GM10847 (cell line): ENCODE measurements around the gene GIPR.

Experiments
- POLR2A ChIP-seq: IDR thresholded peaks from 2 replicates; pipeline ENCODE4 v1.6.1; 2011; ENCODE audit not compliant: insufficient read length; ENCODE audit errors: extremely low read depth

GIPR gene

DNA sequence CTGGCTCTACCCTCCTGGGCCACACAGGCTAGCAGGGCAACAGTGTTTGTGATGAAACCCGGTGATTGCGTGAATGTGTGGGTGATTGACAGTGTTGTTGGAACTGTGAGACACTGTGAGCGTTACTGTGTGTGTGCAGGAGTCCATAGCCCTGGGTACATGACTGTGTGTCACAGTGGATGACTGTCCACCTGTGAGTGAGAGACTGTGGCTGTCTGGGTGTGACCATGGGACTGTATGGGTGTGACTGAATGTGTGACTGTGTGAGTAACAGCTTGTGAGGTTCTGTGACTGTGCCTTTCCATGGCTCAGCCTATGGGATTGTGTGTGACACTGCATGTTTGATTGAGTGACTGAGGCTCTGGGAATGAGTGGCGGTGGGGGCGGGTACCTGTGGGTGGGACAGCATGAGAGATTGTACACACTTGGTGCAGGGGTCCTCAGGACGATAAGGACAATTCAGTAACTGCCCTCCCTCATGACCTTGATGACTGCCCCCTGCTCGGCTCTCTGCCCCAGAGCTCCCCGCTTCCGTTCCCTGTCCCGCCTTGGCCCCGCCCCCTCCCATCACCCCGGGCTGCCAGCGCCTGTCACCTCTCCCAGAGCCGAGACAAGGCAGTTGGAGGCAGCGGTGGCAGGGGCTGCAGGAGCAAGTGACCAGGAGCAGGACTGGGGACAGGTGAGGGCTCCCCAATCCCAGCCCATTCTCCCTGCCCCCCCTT, at the start of gene GIPR:
TSS of gene GIPR (plus strand) at position 602 of the 722 bp plus-strand sequence. CDS start 1,300 bp downstream, outside the sequence.
- TF ChIP-seq POLR2A: peak; percentile 70

DNA sequence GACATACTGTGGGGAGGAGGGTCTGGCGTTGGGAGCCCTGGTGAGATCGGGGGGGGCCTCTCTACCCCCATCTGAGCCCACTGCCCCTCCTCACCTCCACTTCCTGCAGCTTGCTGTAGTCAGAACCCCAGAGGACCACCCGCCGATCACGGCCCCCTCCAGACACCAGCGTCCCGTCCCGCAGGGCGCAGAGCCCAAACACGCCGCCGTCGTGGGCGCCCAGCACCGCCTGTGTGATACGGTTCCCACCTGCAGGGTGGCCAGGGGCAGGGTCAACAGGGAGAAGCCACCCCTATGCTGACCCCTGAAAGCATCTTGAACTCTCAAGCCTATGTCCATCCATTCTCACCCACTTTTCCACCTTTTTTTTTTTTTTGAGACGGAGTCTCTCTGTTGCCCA, 46.6 kb upstream of the GIPR start:
- no peak for TF ChIP-seq POLR2A

DNA sequence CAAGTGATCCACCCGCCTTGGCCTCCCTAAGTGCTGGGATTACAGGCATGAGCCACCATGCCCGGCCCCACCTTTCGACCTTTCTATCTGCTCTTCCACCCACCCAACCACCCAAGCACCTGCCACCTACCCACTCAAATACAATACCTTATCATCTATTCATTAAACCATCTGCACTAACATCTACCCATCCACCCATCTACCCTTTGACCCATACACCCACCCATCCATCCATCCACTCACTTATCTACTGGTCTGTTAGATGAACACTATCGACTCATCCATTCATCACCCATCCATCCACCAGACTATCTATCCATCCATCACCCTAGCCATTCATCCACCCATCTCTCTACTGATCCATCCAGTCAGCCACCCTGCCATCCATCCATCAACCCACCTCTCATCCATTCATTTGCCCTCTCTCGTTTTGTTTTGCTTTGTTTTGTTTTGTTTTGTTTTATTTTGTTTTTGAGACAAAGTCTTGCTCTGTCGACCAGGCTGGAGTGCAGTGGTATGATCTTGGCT, 46.0 kb upstream of the GIPR start:
- TF ChIP-seq POLR2A: no peak

GRCh38 chr19:45623984-45624383, 44.0 kb upstream of the GIPR start:
- no peak for TF ChIP-seq POLR2A

GRCh38 chr19:45629704-45630103, 38.3 kb upstream of the GIPR start:
- no peak for TF ChIP-seq POLR2A

- TF ChIP-seq POLR2A: no peak
Observed at GRCh38 chr19:45630463-45630862, 37.6 kb upstream of the GIPR start.

DNA sequence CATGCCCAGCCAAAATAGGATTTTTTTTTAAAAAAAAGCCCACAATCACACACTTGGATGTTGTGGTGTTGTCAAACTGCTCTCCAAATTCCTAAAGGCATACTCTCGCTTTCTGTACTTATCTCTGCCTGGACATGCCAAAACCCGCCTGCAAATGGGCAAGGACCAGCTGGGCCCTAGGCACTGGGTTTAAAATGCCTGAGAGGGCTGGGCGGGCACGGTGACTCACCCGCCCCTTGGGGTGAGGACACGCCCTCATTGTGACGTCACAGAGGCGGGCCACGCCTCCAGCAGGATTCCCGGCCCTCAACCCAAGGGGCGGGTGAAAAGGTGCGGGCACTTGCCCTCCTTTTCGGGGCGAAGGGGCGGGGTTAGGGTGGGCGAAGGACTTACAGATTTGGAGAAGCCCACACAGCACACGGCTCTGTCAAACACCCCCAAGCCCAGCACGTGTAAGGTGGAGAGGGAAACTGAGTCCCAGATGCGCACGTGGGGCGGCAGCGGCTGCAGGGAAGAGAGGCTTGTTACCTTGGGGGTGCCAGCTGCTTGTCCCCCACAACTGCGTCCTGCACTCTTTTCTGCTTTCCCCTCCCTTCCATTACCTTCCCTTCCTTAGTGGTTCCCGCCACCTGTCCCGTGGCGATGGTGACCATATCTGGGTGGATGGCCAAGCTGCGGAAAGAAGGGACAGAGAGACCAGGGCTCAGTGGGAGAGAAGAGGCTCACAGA, 35.4 kb upstream of the GIPR start:
- TF ChIP-seq POLR2A: no peak

DNA sequence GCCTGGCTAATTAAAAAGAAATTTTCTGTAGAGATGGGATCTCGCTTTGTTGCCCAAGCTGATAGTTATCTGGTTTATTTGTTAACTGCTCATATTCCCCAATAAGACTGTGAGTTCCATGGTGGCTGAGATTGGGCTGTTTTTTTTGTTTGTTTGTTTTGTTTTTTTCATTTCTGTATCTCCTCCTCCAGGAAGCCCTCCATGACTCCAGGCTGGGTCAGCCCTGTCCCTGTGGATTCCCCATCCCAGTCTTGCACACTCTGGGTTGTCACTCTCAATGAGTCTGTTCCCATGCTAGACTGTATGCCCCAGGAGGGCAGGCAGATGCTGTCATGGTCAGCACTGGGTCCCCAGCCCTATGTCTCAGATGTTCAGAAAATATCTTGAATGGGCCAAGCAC, 31.7 kb upstream of the GIPR start:
- TF ChIP-seq POLR2A: no peak

DNA sequence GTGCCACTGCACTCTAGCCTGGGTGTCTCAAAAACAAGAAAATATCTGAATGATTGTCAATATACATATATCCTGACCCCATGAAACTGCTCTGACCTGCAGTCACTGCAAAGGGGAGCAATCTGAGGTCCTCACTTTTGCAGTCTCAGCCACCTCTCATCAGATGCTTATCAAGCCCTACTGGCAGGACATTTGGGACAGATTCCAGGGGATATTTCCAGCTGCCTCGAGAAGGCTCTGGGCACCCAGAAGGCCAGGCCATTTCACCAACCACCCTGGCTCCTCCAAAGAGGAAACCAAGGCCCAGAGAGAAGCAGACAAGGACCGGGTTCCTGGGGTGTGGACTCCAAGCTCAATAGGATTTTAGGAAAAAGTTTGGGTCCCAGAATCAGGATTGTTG, 31.1 kb upstream of the GIPR start:
- no peak for TF ChIP-seq POLR2A

GRCh38 chr19:45637890-45638667, 29.9 kb upstream of the GIPR start:
- TF ChIP-seq POLR2A: no peak

GRCh38 chr19:45638930-45639729, 28.9 kb upstream of the GIPR start, which contains the start of gene EML2:
Gene EML2, minus strand, starts transcription at chr19:45639397. Its CDS starts 21 bp downstream, at chr19:45639376.
- TF ChIP-seq POLR2A: no peak

DNA sequence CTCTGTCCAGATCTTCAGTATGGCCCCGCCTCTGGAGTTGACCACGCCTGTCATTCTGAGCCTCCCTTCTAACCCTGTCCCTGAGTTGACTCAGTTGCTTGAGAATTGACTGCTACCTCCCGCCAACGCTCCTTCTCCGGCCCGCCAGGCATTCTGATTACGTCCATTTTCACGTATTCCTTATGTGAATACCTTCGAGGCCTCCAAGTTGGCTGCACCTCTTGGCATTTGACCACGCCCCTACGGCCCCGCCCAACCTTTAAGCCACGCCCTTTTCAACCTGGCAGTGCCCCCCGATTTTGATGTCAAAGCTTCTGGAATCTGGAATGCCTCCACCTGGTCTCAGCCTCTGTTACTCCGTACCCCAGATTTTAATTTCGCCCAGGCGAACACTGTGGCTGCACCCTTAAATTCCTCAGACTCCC, 27.2 kb upstream of the GIPR start:
- TF ChIP-seq POLR2A: no peak

- TF ChIP-seq POLR2A: peak; percentile 36
Observed at GRCh38 chr19:45641274-45642105, 26.5 kb upstream of the GIPR start.
